ENCODE results near the gene FAM114A2.

- TF ChIP-seq CTCF (IDR thresholded peaks at IDR 0.05) (no peak), POLR2AphosphoS5 (IDR thresholded peaks at IDR 0.05) (no peak), POLR2A (IDR thresholded peaks at IDR 0.05; ENCODE audit: low read depth) (no peak)
Measured at GRCh38 chr5:153953411-153953810, 85.3 kb downstream of the FAM114A2 start.

All from esophagus muscularis mucosa (tissue), 3 donors.